HepG2 (cell line): Measurements from ENCODE around the gene ACP1.

Source experiments
- HNF4G ChIP-seq, 2 experiments: sonication (generic) in 1 of 2; formaldehyde crosslinking in 1 of 2; IDR thresholded peaks; 2 replicates each; pipeline versions ENCODE4 v1.4.0 to v1.6.1; 2011 to 2020; ENCODE audit warnings: borderline replicate concordance in 2 of 2, low read depth in 2 of 2, mild to moderate bottlenecking in 2 of 2, low read length in 1 of 2, missing genetic modification reagents in 1 of 2, moderate library complexity in 1 of 2
- ZFP90 ChIP-seq: sonication (generic); formaldehyde crosslinking; IDR thresholded peaks from 2 replicates; pipeline ENCODE4 v1.8.0; 2022; ENCODE audit warnings: missing genetic modification reagents, mild to moderate bottlenecking, inconsistent platforms, borderline replicate concordance
- ZNF770 ChIP-seq: sonication (generic); formaldehyde crosslinking; IDR thresholded peaks from 2 replicates; pipeline ENCODE4 v1.5.0; 2020; ENCODE audit warnings: mild to moderate bottlenecking, missing genetic modification reagents
- ZNF83 ChIP-seq: sonication (generic); formaldehyde crosslinking; IDR thresholded peaks from 2 replicates; pipeline ENCODE4 v1.4.0; 2020; ENCODE audit warnings: missing genetic modification reagents, mild to moderate bottlenecking, borderline replicate concordance
- TF ChIP-seq, protein P1 (sequence below): sonication (generic); formaldehyde crosslinking; IDR thresholded peaks from 2 replicates; pipeline ENCODE4 v1.5.0; 2020; ENCODE audit warnings: mild to moderate bottlenecking, missing genetic modification reagents, moderate library complexity

GRCh38 chr2:283996-284794, 19.4 kb downstream of the ACP1 start:
- TF ChIP-seq HNF4G (IDR thresholded peaks at IDR 0.05; ENCODE audit: borderline replicate concordance, low read depth, low read length) (no peak), HNF4G (CRISPR knock-in tag; IDR thresholded peaks at IDR 0.05; ENCODE audit: borderline replicate concordance, low read depth) (no peak), ZFP90 (no peak), ZNF770 (CRISPR knock-in tag) (no peak), ZNF83 (no peak)
- TF ChIP-seq, protein P1, sequence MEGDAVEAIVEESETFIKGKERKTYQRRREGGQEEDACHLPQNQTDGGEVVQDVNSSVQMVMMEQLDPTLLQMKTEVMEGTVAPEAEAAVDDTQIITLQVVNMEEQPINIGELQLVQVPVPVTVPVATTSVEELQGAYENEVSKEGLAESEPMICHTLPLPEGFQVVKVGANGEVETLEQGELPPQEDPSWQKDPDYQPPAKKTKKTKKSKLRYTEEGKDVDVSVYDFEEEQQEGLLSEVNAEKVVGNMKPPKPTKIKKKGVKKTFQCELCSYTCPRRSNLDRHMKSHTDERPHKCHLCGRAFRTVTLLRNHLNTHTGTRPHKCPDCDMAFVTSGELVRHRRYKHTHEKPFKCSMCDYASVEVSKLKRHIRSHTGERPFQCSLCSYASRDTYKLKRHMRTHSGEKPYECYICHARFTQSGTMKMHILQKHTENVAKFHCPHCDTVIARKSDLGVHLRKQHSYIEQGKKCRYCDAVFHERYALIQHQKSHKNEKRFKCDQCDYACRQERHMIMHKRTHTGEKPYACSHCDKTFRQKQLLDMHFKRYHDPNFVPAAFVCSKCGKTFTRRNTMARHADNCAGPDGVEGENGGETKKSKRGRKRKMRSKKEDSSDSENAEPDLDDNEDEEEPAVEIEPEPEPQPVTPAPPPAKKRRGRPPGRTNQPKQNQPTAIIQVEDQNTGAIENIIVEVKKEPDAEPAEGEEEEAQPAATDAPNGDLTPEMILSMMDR (CRISPR knock-in tag): no peak
